Measurements from ENCODE around the gene RASGRF2. TPM values are rescaled to one million over a fixed set of nuclear protein-coding genes. Genes with fewer than 3 reads are reported as not detected.

RASGRF2 gene
- total and polyA plus RNA-seq, 9 of the 15 experiments (the other 6 are each of a cell fraction or from before 2014, with no cell fraction given) = 0.01 to 0.22 (median 0.08) TPM; not detected in 2

GRCh38 chr5:80973027-80973426 lies 12.9 kb downstream of the RASGRF2 start:
- no peak overlapping the region for H3K4me3 ChIP-seq
- WGBS (ENCODE audit: insufficient coverage, low coverage, missing lambda C conversion rate) = 4% methylated on average over 4 of the region's 4 CpGs
- H3K27me3 ChIP-seq (ENCODE audit: control insufficient read depth in 2 of 2, insufficient read depth in 2 of 2, low read length in 2 of 2) = peaks cover 13 to 26% of the 10 kb centered on the region in 2 experiments; a peak in 4 of 5 replicates
- H3K36me3 ChIP-seq (ENCODE audit: control insufficient read depth, insufficient read depth, low read length) = no peaks in the 10 kb centered on the region
- no peaks in the 10 kb centered on the region for H3K4me1 ChIP-seq (replicated peaks in 1 of 2; ENCODE audit: control insufficient read depth in 2 of 2, insufficient read depth in 2 of 2, low read length in 2 of 2)
- CTCF ChIA-PET (ENCODE audit: low intra/inter-chr PET ratio) = no interaction called here
- no peak for DNase-seq (ENCODE audit: extremely low read depth in 1 of 4, low spot score in 3 of 4)
- BruUV-seq (replicated peaks) = no TSS peak
- in situ Hi-C loops (cut with MboI) = no loop called here
- H3K79me2 ChIP-seq (ENCODE audit: control insufficient read depth, insufficient read depth, low read length) = no peaks in the 10 kb centered on the region
- H3K9me3 ChIP-seq (replicated peaks; ENCODE audit: control insufficient read depth, insufficient read depth, low read depth, low read length) = no peaks in the 10 kb centered on the region
- intact Hi-C loops (cut with micrococcal nuclease) = no loop called here
- FAIRE-seq = no peak
- POLR2A ChIA-PET = interaction anchor here (0.7 kb wide), 1 partner anchor 883 kb away, joined by 3 read pairs; no protein-coding TSS in a partner anchor
- no peak for ATAC-seq
- H2AFZ ChIP-seq (ENCODE audit: low read depth, low read length) = no peak overlapping the region
- H3K27ac ChIP-seq (ENCODE audit: extremely low read depth, low read depth, low read length) = no peak overlapping the region
- no peak overlapping the region for H3K9ac ChIP-seq (ENCODE audit: insufficient read depth in 1 of 2, low read depth in 2 of 2, low read length in 2 of 2)
- no peak overlapping the region for H3K4me2 ChIP-seq (ENCODE audit: insufficient read depth, low read length)
- TF ChIP-seq, protein P1, sequence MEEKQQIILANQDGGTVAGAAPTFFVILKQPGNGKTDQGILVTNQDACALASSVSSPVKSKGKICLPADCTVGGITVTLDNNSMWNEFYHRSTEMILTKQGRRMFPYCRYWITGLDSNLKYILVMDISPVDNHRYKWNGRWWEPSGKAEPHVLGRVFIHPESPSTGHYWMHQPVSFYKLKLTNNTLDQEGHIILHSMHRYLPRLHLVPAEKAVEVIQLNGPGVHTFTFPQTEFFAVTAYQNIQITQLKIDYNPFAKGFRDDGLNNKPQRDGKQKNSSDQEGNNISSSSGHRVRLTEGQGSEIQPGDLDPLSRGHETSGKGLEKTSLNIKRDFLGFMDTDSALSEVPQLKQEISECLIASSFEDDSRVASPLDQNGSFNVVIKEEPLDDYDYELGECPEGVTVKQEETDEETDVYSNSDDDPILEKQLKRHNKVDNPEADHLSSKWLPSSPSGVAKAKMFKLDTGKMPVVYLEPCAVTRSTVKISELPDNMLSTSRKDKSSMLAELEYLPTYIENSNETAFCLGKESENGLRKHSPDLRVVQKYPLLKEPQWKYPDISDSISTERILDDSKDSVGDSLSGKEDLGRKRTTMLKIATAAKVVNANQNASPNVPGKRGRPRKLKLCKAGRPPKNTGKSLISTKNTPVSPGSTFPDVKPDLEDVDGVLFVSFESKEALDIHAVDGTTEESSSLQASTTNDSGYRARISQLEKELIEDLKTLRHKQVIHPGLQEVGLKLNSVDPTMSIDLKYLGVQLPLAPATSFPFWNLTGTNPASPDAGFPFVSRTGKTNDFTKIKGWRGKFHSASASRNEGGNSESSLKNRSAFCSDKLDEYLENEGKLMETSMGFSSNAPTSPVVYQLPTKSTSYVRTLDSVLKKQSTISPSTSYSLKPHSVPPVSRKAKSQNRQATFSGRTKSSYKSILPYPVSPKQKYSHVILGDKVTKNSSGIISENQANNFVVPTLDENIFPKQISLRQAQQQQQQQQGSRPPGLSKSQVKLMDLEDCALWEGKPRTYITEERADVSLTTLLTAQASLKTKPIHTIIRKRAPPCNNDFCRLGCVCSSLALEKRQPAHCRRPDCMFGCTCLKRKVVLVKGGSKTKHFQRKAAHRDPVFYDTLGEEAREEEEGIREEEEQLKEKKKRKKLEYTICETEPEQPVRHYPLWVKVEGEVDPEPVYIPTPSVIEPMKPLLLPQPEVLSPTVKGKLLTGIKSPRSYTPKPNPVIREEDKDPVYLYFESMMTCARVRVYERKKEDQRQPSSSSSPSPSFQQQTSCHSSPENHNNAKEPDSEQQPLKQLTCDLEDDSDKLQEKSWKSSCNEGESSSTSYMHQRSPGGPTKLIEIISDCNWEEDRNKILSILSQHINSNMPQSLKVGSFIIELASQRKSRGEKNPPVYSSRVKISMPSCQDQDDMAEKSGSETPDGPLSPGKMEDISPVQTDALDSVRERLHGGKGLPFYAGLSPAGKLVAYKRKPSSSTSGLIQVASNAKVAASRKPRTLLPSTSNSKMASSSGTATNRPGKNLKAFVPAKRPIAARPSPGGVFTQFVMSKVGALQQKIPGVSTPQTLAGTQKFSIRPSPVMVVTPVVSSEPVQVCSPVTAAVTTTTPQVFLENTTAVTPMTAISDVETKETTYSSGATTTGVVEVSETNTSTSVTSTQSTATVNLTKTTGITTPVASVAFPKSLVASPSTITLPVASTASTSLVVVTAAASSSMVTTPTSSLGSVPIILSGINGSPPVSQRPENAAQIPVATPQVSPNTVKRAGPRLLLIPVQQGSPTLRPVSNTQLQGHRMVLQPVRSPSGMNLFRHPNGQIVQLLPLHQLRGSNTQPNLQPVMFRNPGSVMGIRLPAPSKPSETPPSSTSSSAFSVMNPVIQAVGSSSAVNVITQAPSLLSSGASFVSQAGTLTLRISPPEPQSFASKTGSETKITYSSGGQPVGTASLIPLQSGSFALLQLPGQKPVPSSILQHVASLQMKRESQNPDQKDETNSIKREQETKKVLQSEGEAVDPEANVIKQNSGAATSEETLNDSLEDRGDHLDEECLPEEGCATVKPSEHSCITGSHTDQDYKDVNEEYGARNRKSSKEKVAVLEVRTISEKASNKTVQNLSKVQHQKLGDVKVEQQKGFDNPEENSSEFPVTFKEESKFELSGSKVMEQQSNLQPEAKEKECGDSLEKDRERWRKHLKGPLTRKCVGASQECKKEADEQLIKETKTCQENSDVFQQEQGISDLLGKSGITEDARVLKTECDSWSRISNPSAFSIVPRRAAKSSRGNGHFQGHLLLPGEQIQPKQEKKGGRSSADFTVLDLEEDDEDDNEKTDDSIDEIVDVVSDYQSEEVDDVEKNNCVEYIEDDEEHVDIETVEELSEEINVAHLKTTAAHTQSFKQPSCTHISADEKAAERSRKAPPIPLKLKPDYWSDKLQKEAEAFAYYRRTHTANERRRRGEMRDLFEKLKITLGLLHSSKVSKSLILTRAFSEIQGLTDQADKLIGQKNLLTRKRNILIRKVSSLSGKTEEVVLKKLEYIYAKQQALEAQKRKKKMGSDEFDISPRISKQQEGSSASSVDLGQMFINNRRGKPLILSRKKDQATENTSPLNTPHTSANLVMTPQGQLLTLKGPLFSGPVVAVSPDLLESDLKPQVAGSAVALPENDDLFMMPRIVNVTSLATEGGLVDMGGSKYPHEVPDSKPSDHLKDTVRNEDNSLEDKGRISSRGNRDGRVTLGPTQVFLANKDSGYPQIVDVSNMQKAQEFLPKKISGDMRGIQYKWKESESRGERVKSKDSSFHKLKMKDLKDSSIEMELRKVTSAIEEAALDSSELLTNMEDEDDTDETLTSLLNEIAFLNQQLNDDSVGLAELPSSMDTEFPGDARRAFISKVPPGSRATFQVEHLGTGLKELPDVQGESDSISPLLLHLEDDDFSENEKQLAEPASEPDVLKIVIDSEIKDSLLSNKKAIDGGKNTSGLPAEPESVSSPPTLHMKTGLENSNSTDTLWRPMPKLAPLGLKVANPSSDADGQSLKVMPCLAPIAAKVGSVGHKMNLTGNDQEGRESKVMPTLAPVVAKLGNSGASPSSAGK (IDR thresholded peaks at IDR 0.05) = no peak
- TF ChIP-seq EGR1 (conservative IDR thresholded peaks at IDR 0.05) = no peak
- no peak for TF ChIP-seq ZNF146 (CRISPR knock-in tag; IDR thresholded peaks at IDR 0.05; ENCODE audit: unreplicated experiment)
- no peaks in the 10 kb centered on the region for H3K9me1 ChIP-seq (ENCODE audit: control insufficient read depth, insufficient read depth, low read length)
- H4K20me1 ChIP-seq (replicated peaks; ENCODE audit: control insufficient read depth, insufficient read depth, low read length) = no peaks in the 10 kb centered on the region

Measured in K562 (cell line).